Measurements from ENCODE around the gene PIGU.
A peak's percentile ranks its signal among the peaks of the same experiment; 100 is the strongest.

PIGU gene

DNA sequence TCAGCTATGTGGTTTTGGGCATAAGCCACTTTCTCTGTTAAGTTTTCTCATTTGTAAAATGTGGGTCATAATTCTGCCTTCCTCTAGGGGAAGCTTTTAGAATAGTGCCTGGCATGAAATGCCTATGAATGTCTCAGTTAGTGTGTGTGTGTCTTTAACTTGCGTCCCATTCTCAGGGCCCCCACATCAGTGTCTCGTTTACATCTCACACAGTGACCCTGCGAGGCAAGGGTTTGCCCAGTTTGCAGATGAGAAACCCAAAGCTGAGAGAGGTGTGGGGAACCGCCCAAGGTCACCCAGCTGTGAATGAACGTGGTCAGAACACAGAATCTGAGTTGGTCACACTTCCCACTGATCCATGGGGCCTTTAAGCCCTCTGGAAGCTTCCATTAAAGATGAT is 146.6 kb downstream of the PIGU start (continued):
- TF ChIP-seq, protein P1, sequence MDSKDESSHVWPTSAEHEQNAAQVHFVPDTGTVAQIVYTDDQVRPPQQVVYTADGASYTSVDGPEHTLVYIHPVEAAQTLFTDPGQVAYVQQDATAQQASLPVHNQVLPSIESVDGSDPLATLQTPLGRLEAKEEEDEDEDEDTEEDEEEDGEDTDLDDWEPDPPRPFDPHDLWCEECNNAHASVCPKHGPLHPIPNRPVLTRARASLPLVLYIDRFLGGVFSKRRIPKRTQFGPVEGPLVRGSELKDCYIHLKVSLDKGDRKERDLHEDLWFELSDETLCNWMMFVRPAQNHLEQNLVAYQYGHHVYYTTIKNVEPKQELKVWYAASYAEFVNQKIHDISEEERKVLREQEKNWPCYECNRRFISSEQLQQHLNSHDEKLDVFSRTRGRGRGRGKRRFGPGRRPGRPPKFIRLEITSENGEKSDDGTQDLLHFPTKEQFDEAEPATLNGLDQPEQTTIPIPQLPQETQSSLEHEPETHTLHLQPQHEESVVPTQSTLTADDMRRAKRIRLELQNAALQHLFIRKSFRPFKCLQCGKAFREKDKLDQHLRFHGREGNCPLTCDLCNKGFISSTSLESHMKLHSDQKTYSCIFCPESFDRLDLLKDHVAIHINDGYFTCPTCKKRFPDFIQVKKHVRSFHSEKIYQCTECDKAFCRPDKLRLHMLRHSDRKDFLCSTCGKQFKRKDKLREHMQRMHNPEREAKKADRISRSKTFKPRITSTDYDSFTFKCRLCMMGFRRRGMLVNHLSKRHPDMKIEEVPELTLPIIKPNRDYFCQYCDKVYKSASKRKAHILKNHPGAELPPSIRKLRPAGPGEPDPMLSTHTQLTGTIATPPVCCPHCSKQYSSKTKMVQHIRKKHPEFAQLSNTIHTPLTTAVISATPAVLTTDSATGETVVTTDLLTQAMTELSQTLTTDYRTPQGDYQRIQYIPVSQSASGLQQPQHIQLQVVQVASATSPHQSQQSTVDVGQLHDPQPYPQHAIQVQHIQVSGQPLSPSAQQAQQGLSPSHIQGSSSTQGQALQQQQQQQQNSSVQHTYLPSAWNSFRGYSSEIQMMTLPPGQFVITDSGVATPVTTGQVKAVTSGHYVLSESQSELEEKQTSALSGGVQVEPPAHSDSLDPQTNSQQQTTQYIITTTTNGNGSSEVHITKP (tag by site-specific recombination; IDR thresholded peaks at IDR 0.05) = no peak
- TF ChIP-seq PRDM4 (tag by site-specific recombination; IDR thresholded peaks at IDR 0.05) = no peak
- TF ChIP-seq ZNF704 (tag by site-specific recombination; IDR thresholded peaks at IDR 0.05) = no peak

DNA sequence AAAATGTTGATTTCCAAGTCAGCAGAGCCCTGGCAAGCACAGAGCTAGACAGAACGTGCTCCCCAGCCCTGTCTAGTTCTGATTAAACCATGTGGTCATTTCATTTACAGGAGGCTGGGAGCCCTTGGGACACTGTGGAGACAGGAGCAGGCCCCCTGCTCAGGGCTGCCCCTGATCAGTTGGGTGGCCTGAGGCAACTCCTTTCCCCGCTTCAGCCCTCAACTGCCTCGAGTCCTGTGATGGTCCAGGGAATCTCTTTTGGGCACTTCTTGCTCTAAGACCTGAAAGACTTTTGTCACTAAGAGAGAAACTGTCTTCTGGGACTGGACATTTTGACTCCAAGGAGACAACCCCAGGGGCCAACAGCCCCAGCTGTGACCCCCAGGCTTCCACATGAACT is 147.2 kb downstream of the PIGU start:
- H3K4me1 ChIP-seq (ENCODE audit: control insufficient read depth, insufficient read depth, low read length) = peaks cover 9% of the 10 kb centered on the region
- no peak overlapping the region for H3K27ac ChIP-seq (ENCODE audit: extremely low read depth, low read depth, low read length)
- no peaks in the 10 kb centered on the region for H3K9me3 ChIP-seq (ENCODE audit: control insufficient read depth, insufficient read depth, low read depth, low read length)
- ChIA-PET POLR2A (no interaction called here), CTCF (interaction anchor here (1.2 to 4.2 kb wide), 2 partner anchors 9 to 178 kb away, joined by 5 to 22 read pairs; no protein-coding TSS in a partner anchor)
- H3K36me3 ChIP-seq (ENCODE audit: control insufficient read depth in 2 of 2, insufficient read depth in 1 of 2, low read length in 2 of 2) = peaks cover 3 to 89% of the 10 kb centered on the region in 2 experiments; a peak in 2 of 3 replicates
- TF ChIP-seq ZNF626 (tag by site-specific recombination; IDR thresholded peaks at IDR 0.05) (no peak), PRDM2 (tag by site-specific recombination; IDR thresholded peaks at IDR 0.05; ENCODE audit: borderline replicate concordance) (no peak), KLF16 (tag by site-specific recombination; IDR thresholded peaks at IDR 0.05) (no peak), WT1 (tag by site-specific recombination; IDR thresholded peaks at IDR 0.05) (no peak), ZNF580 (tag by site-specific recombination; IDR thresholded peaks at IDR 0.05) (no peak)
- no peak overlapping the region for H3K4me3 ChIP-seq (ENCODE audit: low read depth, low read length)

- Histone ChIP-seq H3K9me3 (ENCODE audit: control insufficient read depth, insufficient read depth, low read depth, low read length) (no peaks in the 10 kb centered on the region), H3K4me1 (ENCODE audit: control insufficient read depth, insufficient read depth, low read length) (peaks cover 9% of the 10 kb centered on the region), H3K4me3 (ENCODE audit: low read depth, low read length) (no peak overlapping the region), H3K36me3 (ENCODE audit: control insufficient read depth in 2 of 2, insufficient read depth in 1 of 2, low read length in 2 of 2) (peaks cover 3 to 86% of the 10 kb centered on the region in 2 experiments; a peak in 2 of 3 replicates), H3K27ac (ENCODE audit: extremely low read depth, low read depth, low read length) (no peak overlapping the region)
- CTCF ChIA-PET = interaction anchor here (4.2 kb wide), 1 partner anchor 10 kb away, joined by 22 read pairs; no protein-coding TSS in a partner anchor
- POLR2A ChIA-PET = interaction anchor here (0.7 kb wide), 1 partner anchor 13 kb away, joined by 3 read pairs; the partner anchor contains the start of gene DYNLRB1
- TF ChIP-seq ZFP69B (tag by site-specific recombination; IDR thresholded peaks at IDR 0.05) (no peak), EGR2 (tag by site-specific recombination; IDR thresholded peaks at IDR 0.05; ENCODE audit: low read depth) (peak; percentile 77), OSR2 (tag by site-specific recombination; IDR thresholded peaks at IDR 0.05) (no peak), ZNF510 (tag by site-specific recombination; IDR thresholded peaks at IDR 0.05; ENCODE audit: insufficient replicate concordance) (no peak), ZFHX2 (tag by site-specific recombination; conservative IDR thresholded peaks at IDR 0.05) (peak; percentile 64)
Measured at GRCh38 chr20:34528921-34529297, 148.0 kb downstream of the PIGU start.

Measured in HEK293 (cell line).